Measurements from ENCODE around the gene TMEM237.

TMEM237 gene

DNA sequence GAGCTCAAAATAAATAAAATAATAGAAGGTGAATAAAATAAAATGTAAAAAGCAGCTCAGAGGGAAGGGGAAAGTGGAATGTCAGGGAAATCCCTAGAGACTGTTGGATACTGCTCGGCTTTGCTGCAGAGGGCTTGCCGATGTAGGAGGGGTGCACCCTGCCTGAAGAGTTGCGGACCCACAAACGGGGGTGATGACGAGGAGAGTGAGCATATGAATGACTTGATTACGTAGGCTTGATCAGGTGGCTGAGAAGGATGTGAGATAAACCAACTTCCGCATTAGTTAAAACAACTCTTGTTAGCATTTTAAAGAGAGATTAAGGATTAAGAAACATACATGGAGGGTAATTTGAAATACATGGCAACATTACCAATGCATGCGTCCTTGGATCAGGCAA, 21.0 kb upstream of the TMEM237 start:
- Histone ChIP-seq H3K4me1 (ENCODE audit: control insufficient read depth, insufficient read depth, low read length) (no peaks in the 10 kb centered on the region), H3K4me3 (ENCODE audit: low read depth, low read length) (no peak overlapping the region), H3K36me3 (ENCODE audit: control insufficient read depth, insufficient read depth, low read length) (no peaks in the 10 kb centered on the region), H3K27me3 (ENCODE audit: control insufficient read depth, insufficient read depth, low read length) (no peaks in the 10 kb centered on the region), H3K27ac (ENCODE audit: low read depth, low read length) (no peak overlapping the region), H3K9ac (ENCODE audit: low read depth, low read length) (no peak overlapping the region), H3K9me3 (ENCODE audit: control insufficient read depth, insufficient read depth, low read length) (no peaks in the 10 kb centered on the region)

DNA sequence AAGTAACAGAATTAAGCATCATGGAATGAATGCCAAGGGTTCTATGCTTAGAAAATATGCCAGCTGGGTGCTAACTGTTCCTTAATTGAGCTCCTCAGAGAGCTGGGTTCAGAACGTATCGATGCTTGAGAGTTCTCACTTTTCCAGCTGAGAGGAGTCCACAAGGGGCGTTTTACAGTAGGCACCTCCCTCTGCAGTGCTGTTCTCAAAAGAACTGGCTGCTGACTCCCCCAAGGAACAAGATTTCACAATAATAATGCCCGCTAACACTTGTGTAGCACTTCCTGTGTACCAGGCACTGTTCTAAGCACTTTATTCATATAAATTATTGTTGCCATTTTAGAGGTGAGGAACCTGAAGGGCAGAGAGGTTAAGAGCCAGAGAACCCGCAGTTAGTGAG, 18.1 kb upstream of the TMEM237 start:
- Histone ChIP-seq H3K9ac (ENCODE audit: low read depth, low read length) (no peak overlapping the region), H3K27me3 (ENCODE audit: control insufficient read depth, insufficient read depth, low read length) (no peaks in the 10 kb centered on the region), H3K9me3 (ENCODE audit: control insufficient read depth, insufficient read depth, low read length) (no peaks in the 10 kb centered on the region), H3K4me3 (ENCODE audit: low read depth, low read length) (no peak overlapping the region), H3K27ac (ENCODE audit: low read depth, low read length) (no peak overlapping the region), H3K36me3 (ENCODE audit: control insufficient read depth, insufficient read depth, low read length) (no peaks in the 10 kb centered on the region), H3K4me1 (ENCODE audit: control insufficient read depth, insufficient read depth, low read length) (no peaks in the 10 kb centered on the region)

DNA sequence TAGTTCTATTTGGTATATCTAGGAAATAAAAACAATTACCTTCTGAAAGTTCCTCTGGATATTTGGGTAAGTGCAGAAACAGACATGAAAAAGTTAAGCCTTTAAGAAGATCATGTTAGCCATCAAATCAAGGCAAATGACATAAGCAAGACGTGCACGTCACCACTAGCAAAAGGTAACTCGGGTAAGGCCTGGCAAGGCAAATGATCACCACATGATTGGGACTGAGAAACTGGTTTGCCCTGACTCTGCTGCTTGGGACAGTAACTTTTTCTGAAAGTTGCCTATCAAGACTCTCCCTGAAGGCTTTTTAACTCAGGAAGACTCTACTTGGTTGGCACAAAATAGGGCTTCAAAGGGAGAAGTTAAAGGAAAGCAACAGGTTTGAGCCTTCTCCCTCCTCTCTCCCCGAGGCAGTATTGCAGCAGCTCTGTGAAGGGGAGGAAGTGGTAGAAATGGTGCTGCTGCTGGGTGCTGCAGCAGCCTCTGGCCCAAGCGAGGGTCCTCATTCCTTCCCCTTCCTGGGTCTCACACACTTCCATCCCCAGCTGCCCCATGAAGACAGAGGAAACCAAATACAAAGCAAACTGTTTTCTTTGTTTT, 17.1 kb upstream of the TMEM237 start:
- H3K9me3 ChIP-seq (ENCODE audit: control insufficient read depth, insufficient read depth, low read length) = no peaks in the 10 kb centered on the region
- H3K27me3 ChIP-seq (ENCODE audit: control insufficient read depth, insufficient read depth, low read length) = no peaks in the 10 kb centered on the region
- no peaks in the 10 kb centered on the region for H3K4me1 ChIP-seq (ENCODE audit: control insufficient read depth, insufficient read depth, low read length)
- H3K27ac ChIP-seq (ENCODE audit: low read depth, low read length) = no peak overlapping the region
- no peak overlapping the region for H3K9ac ChIP-seq (ENCODE audit: low read depth, low read length)
- H3K4me3 ChIP-seq (ENCODE audit: low read depth, low read length) = no peak overlapping the region
- no peaks in the 10 kb centered on the region for H3K36me3 ChIP-seq (ENCODE audit: control insufficient read depth, insufficient read depth, low read length)

DNA sequence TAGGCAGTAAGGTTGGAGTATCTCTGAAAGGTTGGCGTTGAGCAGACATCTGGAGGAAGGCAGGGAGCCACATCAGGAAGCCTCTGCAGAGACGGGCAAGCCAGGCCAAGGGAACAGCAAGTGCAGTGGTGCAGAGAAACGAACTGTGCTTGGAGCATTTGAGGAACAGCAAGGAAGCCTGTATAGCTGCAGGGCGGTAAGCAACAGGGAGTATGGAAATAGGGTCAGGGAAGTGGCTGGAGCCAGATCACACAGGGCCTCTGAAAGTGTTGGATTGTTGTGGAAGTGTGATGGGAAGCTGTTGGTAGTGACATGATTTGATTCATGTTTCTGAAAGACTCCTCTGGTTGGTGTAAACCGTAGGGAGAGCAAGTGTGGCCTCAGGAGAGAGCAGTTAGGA, 13.4 kb upstream of the TMEM237 start:
- Histone ChIP-seq H3K4me1 (ENCODE audit: control insufficient read depth, insufficient read depth, low read length) (no peaks in the 10 kb centered on the region), H3K36me3 (ENCODE audit: control insufficient read depth, insufficient read depth, low read length) (no peaks in the 10 kb centered on the region), H3K9ac (ENCODE audit: low read depth, low read length) (no peak overlapping the region), H3K4me3 (ENCODE audit: low read depth, low read length) (no peak overlapping the region), H3K27ac (ENCODE audit: low read depth, low read length) (no peak overlapping the region), H3K27me3 (ENCODE audit: control insufficient read depth, insufficient read depth, low read length) (no peaks in the 10 kb centered on the region), H3K9me3 (ENCODE audit: control insufficient read depth, insufficient read depth, low read length) (no peaks in the 10 kb centered on the region)

DNA sequence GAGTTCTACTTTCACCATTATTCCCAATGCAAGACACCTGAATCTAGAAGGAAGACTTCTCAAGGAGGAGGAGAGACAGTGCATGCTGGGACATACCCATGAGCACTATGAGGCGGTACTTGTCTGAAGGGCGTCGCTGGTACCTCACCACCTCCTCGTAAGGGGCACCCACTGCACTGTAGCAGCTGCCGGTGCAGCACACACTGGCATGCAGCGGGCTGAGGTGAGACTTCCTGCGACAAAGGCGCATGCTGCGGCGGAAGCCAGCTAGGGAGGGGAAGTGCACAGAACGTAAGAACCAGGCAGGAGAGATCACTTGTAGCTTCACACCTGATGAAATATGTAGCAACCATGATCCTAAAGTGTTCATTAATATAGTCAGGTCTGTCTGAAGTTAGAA, 12.8 kb upstream of the TMEM237 start:
- no peaks in the 10 kb centered on the region for H3K36me3 ChIP-seq (ENCODE audit: control insufficient read depth, insufficient read depth, low read length)
- no peak overlapping the region for H3K27ac ChIP-seq (ENCODE audit: low read depth, low read length)
- no peaks in the 10 kb centered on the region for H3K27me3 ChIP-seq (ENCODE audit: control insufficient read depth, insufficient read depth, low read length)
- H3K9me3 ChIP-seq (ENCODE audit: control insufficient read depth, insufficient read depth, low read length) = no peaks in the 10 kb centered on the region
- H3K4me1 ChIP-seq (ENCODE audit: control insufficient read depth, insufficient read depth, low read length) = no peaks in the 10 kb centered on the region
- H3K9ac ChIP-seq (ENCODE audit: low read depth, low read length) = no peak overlapping the region
- H3K4me3 ChIP-seq (ENCODE audit: low read depth, low read length) = no peak overlapping the region

DNA sequence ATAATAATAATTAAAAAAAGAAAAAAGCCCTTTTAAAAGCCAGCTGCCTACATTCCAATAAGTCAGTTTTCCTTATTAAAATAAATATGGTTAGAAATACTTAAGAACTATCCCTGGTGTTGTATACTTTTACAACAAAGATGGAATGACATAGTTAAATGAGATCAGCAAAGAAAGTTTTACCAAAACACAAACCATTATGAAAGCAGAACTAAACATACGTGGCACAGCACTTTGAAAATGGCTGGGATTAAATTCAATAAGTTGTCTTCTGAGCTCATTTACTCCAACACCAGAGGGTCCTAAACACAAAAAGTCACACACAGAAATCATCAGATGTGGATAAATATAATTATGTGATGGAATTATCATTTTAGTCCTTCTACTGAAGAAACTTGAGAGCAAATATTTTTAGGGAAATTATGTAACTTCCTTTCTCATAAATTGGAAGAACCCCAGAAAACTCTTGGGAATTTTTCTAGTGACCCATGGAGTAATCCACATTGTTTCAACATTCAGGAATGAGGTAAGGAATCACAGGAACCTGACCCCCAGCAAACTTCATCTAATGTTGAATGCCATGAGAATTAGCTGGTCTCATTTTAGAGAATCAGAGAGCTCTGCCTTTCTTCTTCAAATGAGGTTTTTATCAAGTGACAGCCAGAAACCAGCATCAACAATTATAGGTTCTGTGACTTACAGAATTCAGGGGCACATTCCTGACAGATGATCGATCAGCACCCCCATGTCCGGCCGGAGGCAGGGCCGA, 11.5 kb upstream of the TMEM237 start:
- no peak overlapping the region for H3K9ac ChIP-seq (ENCODE audit: low read depth, low read length)
- H3K4me1 ChIP-seq (ENCODE audit: control insufficient read depth, insufficient read depth, low read length) = no peaks in the 10 kb centered on the region
- H3K27ac ChIP-seq (ENCODE audit: low read depth, low read length) = no peak overlapping the region
- H3K27me3 ChIP-seq (ENCODE audit: control insufficient read depth, insufficient read depth, low read length) = no peaks in the 10 kb centered on the region
- H3K9me3 ChIP-seq (ENCODE audit: control insufficient read depth, insufficient read depth, low read length) = no peaks in the 10 kb centered on the region
- no peak overlapping the region for H3K4me3 ChIP-seq (ENCODE audit: low read depth, low read length)
- no peaks in the 10 kb centered on the region for H3K36me3 ChIP-seq (ENCODE audit: control insufficient read depth, insufficient read depth, low read length)

DNA sequence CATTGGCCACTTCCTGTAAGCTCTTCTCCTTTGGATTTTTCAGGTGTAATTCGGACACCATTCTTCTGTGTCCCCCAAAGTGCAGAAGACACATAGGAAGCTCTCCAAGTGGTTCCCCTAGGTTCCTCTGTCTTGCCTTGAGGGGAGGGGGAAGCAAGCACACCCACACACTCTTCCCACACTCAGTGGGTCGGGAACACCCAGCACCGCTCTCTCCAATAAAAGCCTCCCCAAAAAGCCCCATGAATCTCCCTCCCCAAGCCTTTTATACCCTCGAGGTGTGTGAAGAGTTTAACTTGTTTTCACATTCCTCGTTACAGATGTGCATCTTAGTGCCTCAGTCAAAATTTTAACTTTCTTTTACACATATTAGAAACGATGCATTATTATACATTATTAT, 9.9 kb upstream of the TMEM237 start:
- Histone ChIP-seq H3K27ac (ENCODE audit: low read depth, low read length) (no peak overlapping the region), H3K9me3 (ENCODE audit: control insufficient read depth, insufficient read depth, low read length) (no peaks in the 10 kb centered on the region), H3K27me3 (ENCODE audit: control insufficient read depth, insufficient read depth, low read length) (no peaks in the 10 kb centered on the region), H3K4me3 (ENCODE audit: low read depth, low read length) (no peak overlapping the region), H3K9ac (ENCODE audit: low read depth, low read length) (no peak overlapping the region), H3K36me3 (ENCODE audit: control insufficient read depth, insufficient read depth, low read length) (no peaks in the 10 kb centered on the region), H3K4me1 (ENCODE audit: control insufficient read depth, insufficient read depth, low read length) (no peaks in the 10 kb centered on the region)

DNA sequence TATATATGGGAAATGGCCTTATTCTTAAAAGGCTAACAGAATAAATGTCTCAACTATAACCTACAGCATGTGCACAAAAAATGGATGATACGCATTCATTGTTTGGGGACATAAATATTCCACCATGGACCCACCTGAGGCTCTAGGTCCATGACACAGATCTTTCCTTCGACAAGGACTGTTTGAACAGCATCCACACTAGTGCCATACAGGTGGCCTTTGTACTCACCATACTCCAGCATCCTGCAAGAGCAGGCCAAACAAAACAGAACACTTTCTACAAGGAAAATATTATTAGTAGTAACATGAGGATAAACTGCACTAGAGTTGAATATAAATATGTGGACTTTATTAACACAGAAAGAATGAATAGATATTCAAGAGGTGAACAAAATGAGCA, 6.1 kb upstream of the TMEM237 start:
- Histone ChIP-seq H3K27me3 (ENCODE audit: control insufficient read depth, insufficient read depth, low read length) (no peaks in the 10 kb centered on the region), H3K4me1 (ENCODE audit: control insufficient read depth, insufficient read depth, low read length) (no peaks in the 10 kb centered on the region), H3K36me3 (ENCODE audit: control insufficient read depth, insufficient read depth, low read length) (no peaks in the 10 kb centered on the region), H3K27ac (ENCODE audit: low read depth, low read length) (no peak overlapping the region), H3K4me3 (ENCODE audit: low read depth, low read length) (no peak overlapping the region), H3K9ac (ENCODE audit: low read depth, low read length) (no peak overlapping the region), H3K9me3 (ENCODE audit: control insufficient read depth, insufficient read depth, low read length) (no peaks in the 10 kb centered on the region)

DNA sequence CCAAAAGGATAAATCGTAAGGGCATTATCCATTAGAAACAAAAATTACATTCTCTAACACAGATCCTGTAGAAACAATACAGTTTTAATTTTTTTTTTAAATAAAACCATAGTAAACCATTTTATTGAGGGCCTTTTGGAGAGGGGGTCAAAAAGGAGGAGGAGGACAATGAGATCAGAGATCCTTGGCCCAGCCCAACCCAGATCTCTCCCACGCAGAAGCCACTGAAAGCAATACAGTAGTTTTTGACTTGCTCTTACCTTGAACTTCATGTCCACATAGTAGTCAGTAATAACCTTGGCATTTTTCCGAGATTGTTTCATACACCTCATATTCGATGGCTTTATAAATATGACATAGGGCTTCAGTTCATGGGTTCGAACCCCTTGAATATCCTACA, 4.1 kb upstream of the TMEM237 start:
- Histone ChIP-seq H3K36me3 (ENCODE audit: control insufficient read depth, insufficient read depth, low read length) (no peaks in the 10 kb centered on the region), H3K9me3 (ENCODE audit: control insufficient read depth, insufficient read depth, low read length) (no peaks in the 10 kb centered on the region), H3K27ac (ENCODE audit: low read depth, low read length) (no peak overlapping the region), H3K9ac (ENCODE audit: low read depth, low read length) (no peak overlapping the region), H3K27me3 (ENCODE audit: control insufficient read depth, insufficient read depth, low read length) (no peaks in the 10 kb centered on the region), H3K4me3 (ENCODE audit: low read depth, low read length) (no peak overlapping the region), H3K4me1 (ENCODE audit: control insufficient read depth, insufficient read depth, low read length) (peaks cover 9% of the 10 kb centered on the region)

DNA sequence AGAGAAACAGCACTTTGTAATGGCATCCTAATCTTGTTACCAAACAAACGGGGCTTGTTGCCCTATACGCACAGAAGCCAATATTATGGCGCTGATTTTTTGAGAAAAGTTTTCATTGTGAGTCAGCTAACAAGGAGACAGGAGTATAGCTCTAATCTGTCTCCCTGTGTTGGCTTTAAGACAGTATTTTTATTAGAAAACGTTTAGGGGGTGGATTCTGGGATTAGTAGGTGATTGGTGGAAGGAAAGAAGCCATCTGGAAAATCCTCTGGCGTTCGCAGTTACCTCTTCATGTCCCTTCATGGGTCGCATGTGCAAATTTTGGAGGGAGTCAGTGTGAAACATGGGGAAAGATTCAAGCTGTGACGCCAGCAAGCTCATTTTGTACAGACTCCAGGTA, 698 bp upstream of the TMEM237 start:
- peaks cover 11% of the 10 kb centered on the region; the same call in 1 of the 2 replicates for H3K36me3 ChIP-seq (ENCODE audit: control insufficient read depth, insufficient read depth, low read length)
- H3K27me3 ChIP-seq (ENCODE audit: control insufficient read depth, insufficient read depth, low read length) = no peaks in the 10 kb centered on the region
- H3K9me3 ChIP-seq (ENCODE audit: control insufficient read depth, insufficient read depth, low read length) = no peaks in the 10 kb centered on the region
- no peak overlapping the region for H3K27ac ChIP-seq (ENCODE audit: low read depth, low read length)
- no peak overlapping the region; the same call in 1 of the 2 replicates for H3K9ac ChIP-seq (ENCODE audit: low read depth, low read length)
- H3K4me3 ChIP-seq (ENCODE audit: low read depth, low read length) = peak overlapping the region; percentile 88
- peaks cover 9% of the 10 kb centered on the region for H3K4me1 ChIP-seq (ENCODE audit: control insufficient read depth, insufficient read depth, low read length)

DNA sequence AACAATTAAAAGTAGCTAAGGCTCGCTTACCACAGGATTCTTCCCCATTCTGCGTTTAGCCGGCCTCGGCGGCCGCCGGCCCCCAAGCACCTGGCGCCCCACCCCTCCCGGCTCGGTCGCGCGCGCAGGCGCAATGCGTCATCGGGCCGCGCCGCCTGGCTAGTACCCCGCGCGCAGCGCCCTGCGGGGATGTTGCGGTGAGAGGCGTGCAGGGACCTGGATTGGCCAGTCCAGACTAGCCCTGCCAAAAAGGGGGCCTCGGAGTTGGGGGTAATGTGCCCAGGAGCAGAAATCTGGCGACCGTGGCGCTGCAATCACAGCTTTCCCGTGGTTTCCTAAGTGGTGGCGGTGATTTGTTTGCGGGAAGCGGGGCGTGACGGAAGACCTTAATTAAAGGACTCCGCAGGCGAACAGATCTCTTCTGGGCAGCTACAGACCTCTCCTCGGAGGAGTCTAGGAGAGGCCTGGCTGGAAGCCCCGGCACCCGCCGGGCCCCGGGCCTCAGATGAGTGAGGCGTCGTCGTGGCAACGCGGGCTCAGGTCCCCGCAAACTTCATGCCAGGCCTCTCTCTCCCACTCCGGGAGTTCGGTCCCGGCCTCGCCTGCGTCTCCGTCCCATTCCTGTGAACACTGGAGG, 606 bp downstream of the TMEM237 start:
- peak overlapping the region; percentile 83 for H3K27ac ChIP-seq (ENCODE audit: low read depth, low read length)
- peaks cover 9% of the 10 kb centered on the region for H3K4me1 ChIP-seq (ENCODE audit: control insufficient read depth, insufficient read depth, low read length)
- peak overlapping the region; percentile 93 for H3K9ac ChIP-seq (ENCODE audit: low read depth, low read length)
- peaks cover 24% of the 10 kb centered on the region for H3K36me3 ChIP-seq (ENCODE audit: control insufficient read depth, insufficient read depth, low read length)
- H3K9me3 ChIP-seq (ENCODE audit: control insufficient read depth, insufficient read depth, low read length) = no peaks in the 10 kb centered on the region
- H3K4me3 ChIP-seq (ENCODE audit: low read depth, low read length) = peak overlapping the region; percentile 88
- no peaks in the 10 kb centered on the region for H3K27me3 ChIP-seq (ENCODE audit: control insufficient read depth, insufficient read depth, low read length)

All from HUES48 (cell line).